ENCODE results near the gene TIMM23.

TIMM23 gene

GRCh38 chr10:46052057-46052790 is 79.9 kb downstream of the TIMM23 start:
- H3K4me3 ChIP-seq (ENCODE audit: low read depth, low read length), result no peak overlapping the region

GRCh38 chr10:46052791-46053375 is 80.6 kb downstream of the TIMM23 start:
- H3K4me3 ChIP-seq (ENCODE audit: low read depth, low read length), result no peak overlapping the region
